ENCODE measurements around the gene MYO18B. TPM values are rescaled to one million over a fixed set of nuclear protein-coding genes. Genes with fewer than 3 reads are reported as not detected.

The MYO18B gene
- total RNA-seq, 2 experiments from 2014 or later = 1.6 to 1.8 TPM

- Mint-ChIP-seq H3K9me3 (peaks cover 4% of the 10 kb centered on the region), H3K36me3 (ENCODE audit: low read depth) (no peaks in the 10 kb centered on the region), H3K27ac (no peak overlapping the region), H3K27me3 (peaks cover 3% of the 10 kb centered on the region), H3K4me3 (no peak overlapping the region), H3K4me1 (ENCODE audit: low read depth) (no peaks in the 10 kb centered on the region)
- TF ChIP-seq, protein P1, sequence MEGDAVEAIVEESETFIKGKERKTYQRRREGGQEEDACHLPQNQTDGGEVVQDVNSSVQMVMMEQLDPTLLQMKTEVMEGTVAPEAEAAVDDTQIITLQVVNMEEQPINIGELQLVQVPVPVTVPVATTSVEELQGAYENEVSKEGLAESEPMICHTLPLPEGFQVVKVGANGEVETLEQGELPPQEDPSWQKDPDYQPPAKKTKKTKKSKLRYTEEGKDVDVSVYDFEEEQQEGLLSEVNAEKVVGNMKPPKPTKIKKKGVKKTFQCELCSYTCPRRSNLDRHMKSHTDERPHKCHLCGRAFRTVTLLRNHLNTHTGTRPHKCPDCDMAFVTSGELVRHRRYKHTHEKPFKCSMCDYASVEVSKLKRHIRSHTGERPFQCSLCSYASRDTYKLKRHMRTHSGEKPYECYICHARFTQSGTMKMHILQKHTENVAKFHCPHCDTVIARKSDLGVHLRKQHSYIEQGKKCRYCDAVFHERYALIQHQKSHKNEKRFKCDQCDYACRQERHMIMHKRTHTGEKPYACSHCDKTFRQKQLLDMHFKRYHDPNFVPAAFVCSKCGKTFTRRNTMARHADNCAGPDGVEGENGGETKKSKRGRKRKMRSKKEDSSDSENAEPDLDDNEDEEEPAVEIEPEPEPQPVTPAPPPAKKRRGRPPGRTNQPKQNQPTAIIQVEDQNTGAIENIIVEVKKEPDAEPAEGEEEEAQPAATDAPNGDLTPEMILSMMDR (IDR thresholded peaks at IDR 0.05) = no peak
- ChIA-PET POLR2A (no interaction called here), CTCF (no interaction called here)
- DNase-seq = no peak
- ATAC-seq = no peak
- intact Hi-C loops (cut with micrococcal nuclease) = no loop called here
These were observed 260.5 kb downstream of the MYO18B start for GRCh38 chr22:26002456-26002855.

DNA sequence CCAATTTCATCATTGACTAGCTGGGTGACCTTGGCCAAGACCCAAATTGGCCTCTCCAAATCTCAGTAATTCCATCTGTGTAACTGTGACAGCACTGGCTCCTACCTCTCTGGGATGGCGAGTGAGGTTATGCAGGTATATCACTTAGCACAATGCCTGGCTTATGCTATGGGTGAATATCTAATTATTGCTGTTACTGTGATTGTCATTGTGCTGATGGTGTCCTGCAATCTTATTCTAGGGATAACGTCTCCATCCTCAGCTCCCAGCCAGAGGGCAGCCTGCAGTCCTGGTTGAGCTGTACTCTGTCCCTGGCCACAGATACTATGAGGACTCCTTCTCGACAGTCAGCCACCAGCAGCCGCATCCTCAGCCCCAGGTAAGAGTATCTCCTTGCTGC, 262.5 kb downstream of the MYO18B start:
- H3K4me3 Mint-ChIP-seq = no peak overlapping the region
- H3K36me3 Mint-ChIP-seq (ENCODE audit: low read depth) = no peaks in the 10 kb centered on the region
- ChIA-PET POLR2A (no interaction called here), CTCF (no interaction called here)
- H3K27me3 Mint-ChIP-seq = peaks cover 8% of the 10 kb centered on the region
- intact Hi-C loops (cut with micrococcal nuclease) = no loop called here
- H3K9me3 Mint-ChIP-seq = peaks cover 4% of the 10 kb centered on the region
- TF ChIP-seq, protein P1 (IDR thresholded peaks at IDR 0.05) = no peak
- no peak for ATAC-seq
- DNase-seq = no peak
- H3K27ac Mint-ChIP-seq = no peak overlapping the region
- H3K4me1 Mint-ChIP-seq (ENCODE audit: low read depth) = no peaks in the 10 kb centered on the region

- no peaks in the 10 kb centered on the region for H3K36me3 Mint-ChIP-seq (ENCODE audit: low read depth)
- no peak overlapping the region for H3K4me3 Mint-ChIP-seq
- ATAC-seq = no peak
- no peak overlapping the region for H3K27ac Mint-ChIP-seq
- H3K27me3 Mint-ChIP-seq = peaks cover 12% of the 10 kb centered on the region
- ChIA-PET POLR2A (no interaction called here), CTCF (no interaction called here)
- H3K4me1 Mint-ChIP-seq (ENCODE audit: low read depth) = no peaks in the 10 kb centered on the region
- H3K9me3 Mint-ChIP-seq = peaks cover 4% of the 10 kb centered on the region
- intact Hi-C loops (cut with micrococcal nuclease) = no loop called here
- DNase-seq = no peak
- TF ChIP-seq, protein P1 (IDR thresholded peaks at IDR 0.05) = no peak
These were observed 266.6 kb downstream of the MYO18B start for GRCh38 chr22:26008587-26008986.

- Mint-ChIP-seq H3K4me1 (ENCODE audit: low read depth) (no peaks in the 10 kb centered on the region), H3K9me3 (no peaks in the 10 kb centered on the region), H3K36me3 (ENCODE audit: low read depth) (no peaks in the 10 kb centered on the region), H3K27me3 (no peaks in the 10 kb centered on the region), H3K4me3 (no peak overlapping the region), H3K27ac (no peak overlapping the region)
- ChIA-PET CTCF (no interaction called here), POLR2A (no interaction called here)
- DNase-seq (no peak), ATAC-seq (no peak)
- intact Hi-C loops (cut with micrococcal nuclease) = no loop called here
- TF ChIP-seq, protein P1 (IDR thresholded peaks at IDR 0.05) = no peak
These were observed 274.9 kb downstream of the MYO18B start for GRCh38 chr22:26016916-26017315.

DNA sequence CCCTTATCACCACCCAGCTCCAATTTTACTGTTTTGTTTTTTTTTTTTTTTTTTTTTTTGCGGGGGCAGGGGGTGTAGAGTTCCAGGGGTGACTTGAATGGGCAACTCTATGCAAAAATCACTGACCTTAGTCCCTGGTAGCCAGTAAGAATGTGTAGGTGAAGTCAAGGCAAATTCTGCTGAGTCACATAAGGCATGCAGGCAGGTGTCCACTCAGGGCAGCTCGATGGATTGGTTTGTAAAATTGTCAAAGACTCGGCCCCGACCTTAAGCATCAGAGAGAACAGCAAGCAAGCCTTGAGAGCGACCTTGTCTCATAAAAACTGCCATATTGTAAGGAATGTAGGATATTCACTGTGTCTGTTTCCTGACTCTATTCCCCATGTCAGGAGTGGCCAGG, 275.9 kb downstream of the MYO18B start:
- H3K4me3 Mint-ChIP-seq = no peak overlapping the region

More for the DNA sequence above, 275.9 kb downstream of the MYO18B start:
- H3K27me3 Mint-ChIP-seq = peaks cover under 1% of the 10 kb centered on the region
- no peak for ATAC-seq
- no peak for DNase-seq
- no peaks in the 10 kb centered on the region for H3K9me3 Mint-ChIP-seq
- ChIA-PET CTCF (no interaction called here), POLR2A (no interaction called here)
- TF ChIP-seq, protein P1 (IDR thresholded peaks at IDR 0.05) = no peak
- no peaks in the 10 kb centered on the region for H3K36me3 Mint-ChIP-seq (ENCODE audit: low read depth)
- intact Hi-C loops (cut with micrococcal nuclease) = no loop called here
- no peak overlapping the region for H3K27ac Mint-ChIP-seq
- no peaks in the 10 kb centered on the region for H3K4me1 Mint-ChIP-seq (ENCODE audit: low read depth)
